Epithelial cell of esophagus (primary cell): ENCODE measurements around the gene PGM3.

Source experiments
- DNase-seq: peaks from one replicate; pipeline ENCODE4 v3.0.0; 2010; ENCODE audit warnings: low read depth
- H3K4me3 ChIP-seq: 2 replicates; pipeline ENCODE4 v1.5.1; 2011; ENCODE audit warnings: mild to moderate bottlenecking, low read length, control low read depth
- TF ChIP-seq, protein P1 (sequence below): IDR thresholded peaks from 2 replicates; pipeline ENCODE4 v1.5.1; 2011; ENCODE audit warnings: low read depth, mild to moderate bottlenecking, low read length, control low read depth, inconsistent platforms; ENCODE audit not compliant: insufficient read depth; ENCODE audit errors: missing control alignments

The PGM3 gene

DNA sequence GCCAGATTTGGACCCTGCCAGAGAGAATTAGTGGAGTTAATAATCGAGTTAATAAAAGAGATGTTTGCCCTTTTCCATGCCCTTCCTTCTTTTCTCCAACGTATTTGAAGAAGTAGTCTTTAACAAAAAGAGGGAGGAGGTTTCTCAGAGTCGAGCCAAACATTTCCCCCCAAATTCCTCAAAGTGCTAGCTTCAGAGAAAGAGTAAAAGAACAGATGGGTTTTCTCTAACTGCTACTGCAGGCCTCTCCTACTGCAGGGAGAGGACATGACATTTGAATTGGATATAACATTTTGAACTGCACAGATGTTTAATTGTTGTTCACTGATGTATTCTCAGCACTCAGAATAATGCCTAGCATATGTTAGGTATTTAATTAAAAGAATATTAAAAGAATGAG lies 25.6 kb upstream of the PGM3 start:
- TF ChIP-seq, protein P1, sequence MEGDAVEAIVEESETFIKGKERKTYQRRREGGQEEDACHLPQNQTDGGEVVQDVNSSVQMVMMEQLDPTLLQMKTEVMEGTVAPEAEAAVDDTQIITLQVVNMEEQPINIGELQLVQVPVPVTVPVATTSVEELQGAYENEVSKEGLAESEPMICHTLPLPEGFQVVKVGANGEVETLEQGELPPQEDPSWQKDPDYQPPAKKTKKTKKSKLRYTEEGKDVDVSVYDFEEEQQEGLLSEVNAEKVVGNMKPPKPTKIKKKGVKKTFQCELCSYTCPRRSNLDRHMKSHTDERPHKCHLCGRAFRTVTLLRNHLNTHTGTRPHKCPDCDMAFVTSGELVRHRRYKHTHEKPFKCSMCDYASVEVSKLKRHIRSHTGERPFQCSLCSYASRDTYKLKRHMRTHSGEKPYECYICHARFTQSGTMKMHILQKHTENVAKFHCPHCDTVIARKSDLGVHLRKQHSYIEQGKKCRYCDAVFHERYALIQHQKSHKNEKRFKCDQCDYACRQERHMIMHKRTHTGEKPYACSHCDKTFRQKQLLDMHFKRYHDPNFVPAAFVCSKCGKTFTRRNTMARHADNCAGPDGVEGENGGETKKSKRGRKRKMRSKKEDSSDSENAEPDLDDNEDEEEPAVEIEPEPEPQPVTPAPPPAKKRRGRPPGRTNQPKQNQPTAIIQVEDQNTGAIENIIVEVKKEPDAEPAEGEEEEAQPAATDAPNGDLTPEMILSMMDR, result no peak
- H3K4me3 ChIP-seq, result no peak overlapping the region
- DNase-seq, result no peak

DNA sequence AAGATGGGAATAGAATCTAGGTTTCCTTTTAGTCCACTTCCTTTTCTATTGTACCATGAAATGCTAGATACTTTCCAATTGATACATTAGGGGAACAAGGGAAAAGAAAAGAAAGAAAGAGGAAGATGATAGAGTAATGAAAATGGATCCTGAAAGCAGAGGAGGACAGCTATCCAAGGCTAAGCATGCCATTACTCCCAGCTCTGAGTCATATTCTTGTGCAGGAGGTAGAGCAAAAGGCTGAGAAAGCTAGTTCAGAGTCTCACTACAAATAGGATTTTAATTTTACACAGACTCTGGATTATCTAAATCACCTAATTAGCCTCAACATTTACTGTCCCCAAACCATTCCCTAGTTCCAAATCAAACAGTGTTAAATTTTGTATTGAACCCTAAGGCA lies 23.7 kb upstream of the PGM3 start:
- TF ChIP-seq, protein P1, result no peak
- no peak overlapping the region for H3K4me3 ChIP-seq
- DNase-seq, result no peak

DNA sequence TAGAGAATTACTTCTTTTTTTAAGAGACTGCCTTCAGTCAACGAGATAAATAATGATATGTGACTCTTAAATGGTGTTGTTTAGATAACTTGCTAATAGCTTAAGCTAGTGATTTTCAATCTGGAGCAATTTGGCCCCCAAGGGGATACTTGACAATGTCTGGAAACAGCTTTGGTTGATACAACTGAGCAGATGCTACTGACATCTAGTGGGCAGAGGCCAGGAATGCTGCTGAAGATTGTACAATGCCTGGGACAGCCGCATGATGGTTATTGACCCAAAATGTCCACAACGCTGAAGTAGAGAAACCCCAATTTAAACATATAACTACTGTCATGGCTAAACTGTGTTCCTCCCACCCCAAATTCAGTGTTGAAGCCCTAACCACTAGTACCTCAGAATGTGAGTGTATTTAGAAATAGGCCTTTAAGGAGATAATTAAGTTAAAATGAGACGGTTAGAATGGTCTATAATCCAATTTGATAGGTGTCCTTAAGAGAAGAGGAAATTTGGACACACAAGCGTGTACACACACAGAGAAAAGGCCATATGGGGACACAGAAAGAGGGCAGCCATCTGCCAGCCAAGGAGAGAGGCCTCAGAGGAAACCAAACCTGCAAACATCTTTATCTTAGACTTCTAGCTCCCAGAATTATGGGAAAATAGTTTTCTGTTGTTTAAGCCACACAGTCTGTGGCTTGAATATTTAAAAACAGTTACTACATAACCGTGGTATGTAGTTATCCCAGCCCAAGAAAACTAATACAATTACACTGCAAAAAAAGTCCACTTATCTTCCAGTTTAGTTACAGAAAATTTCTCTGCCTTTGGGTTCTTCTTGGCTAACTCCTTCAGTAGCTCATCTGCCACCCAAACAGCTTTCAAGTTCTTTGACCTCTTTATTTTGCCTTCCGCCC lies 22.3 kb upstream of the PGM3 start:
- H3K4me3 ChIP-seq, result no peak overlapping the region
- TF ChIP-seq, protein P1, result peak; percentile 96
- DNase-seq, result peak; percentile 73

DNA sequence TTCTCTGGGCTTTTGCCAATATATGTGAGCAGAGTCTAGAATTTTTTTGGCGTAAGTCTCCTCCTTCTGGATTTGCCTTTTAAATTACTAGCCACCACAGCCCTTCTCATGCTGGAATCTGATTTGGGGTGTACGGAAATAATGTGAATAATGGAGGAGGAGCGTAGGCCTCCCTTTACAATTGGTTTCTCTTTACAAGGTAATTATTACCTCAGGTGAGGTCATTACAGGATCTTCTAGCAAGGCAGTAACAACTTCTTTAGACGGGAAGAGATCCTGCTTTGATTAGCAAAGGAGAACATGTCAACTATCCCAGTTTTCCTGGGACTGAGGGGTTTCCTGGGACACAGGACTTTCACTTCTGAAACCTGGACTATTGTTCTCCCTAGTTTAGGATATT lies 9.0 kb upstream of the PGM3 start:
- DNase-seq, result no peak
- no peak overlapping the region for H3K4me3 ChIP-seq
- TF ChIP-seq, protein P1, result no peak

DNA sequence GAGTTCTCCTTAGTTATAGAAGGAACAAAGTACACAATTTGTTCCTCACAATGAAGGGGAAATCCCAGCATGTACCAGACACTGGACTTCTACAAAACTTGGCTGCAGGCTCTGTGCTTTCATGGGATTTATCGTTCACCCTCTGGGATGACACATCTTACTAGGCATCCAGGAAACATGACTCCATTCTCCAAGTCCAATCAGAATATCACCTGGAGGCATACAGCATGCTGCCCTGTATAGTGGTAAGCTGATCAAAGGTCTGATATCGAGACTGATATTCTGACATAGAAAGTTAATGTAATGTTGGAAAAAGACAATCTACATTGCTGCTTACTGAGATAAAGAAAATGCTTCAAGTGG lies 6.8 kb upstream of the PGM3 start:
- H3K4me3 ChIP-seq, result no peak overlapping the region
- peak; percentile 93 for DNase-seq
- TF ChIP-seq, protein P1, result no peak

DNA sequence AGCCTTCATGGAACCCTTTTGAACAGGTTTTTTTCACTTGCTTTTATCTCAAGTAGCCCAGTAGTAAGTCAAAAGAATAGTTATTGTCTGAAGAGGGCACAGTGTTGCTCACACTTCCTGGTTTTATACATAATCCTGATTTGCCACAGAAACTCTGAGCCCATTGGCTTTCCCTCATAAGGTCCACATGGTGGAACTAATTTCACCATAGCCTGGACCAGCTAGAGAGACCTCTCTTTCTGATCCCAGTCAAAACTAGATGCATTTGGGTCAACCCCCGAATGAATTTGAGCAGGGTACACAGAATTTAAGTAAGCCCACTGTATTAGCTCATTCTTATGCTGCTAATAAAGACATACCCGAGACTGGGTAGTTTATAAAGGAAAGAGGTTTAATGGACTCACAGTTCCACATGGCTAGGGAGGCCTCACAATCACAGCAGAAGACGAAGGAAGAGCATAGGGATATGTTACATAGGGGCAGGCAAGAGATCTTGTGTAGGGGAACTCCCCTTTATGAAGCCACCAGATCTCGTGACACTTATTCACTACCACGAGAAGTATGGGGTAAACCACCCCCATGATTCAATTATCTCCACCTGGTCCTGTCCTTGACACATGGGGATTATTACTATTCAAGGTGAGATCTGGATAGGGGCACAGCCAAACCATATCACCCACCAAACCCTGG lies 6.3 kb upstream of the PGM3 start:
- H3K4me3 ChIP-seq, result no peak overlapping the region
- peak; percentile 10 for DNase-seq
- TF ChIP-seq, protein P1, result no peak
